HG02610 (cell line): ENCODE data around the gene REV3L.
A peak's percentile ranks its signal among the peaks of the same experiment; 100 is the strongest.
"Not testable (repeated sequence)": the region's sequence is repeated elsewhere in the genome, so short reads cannot be mapped to it uniquely, and the experiment has no call there.

ENCODE experiments used
- ATAC-seq: cut with Tn5 transposase; IDR thresholded peaks from one replicate; pipeline ENCODE4 v1.9.1; 2021; ENCODE audit warnings: mild to moderate bottlenecking, moderate library complexity; ENCODE audit not compliant: unreplicated experiment

Gene REV3L

DNA sequence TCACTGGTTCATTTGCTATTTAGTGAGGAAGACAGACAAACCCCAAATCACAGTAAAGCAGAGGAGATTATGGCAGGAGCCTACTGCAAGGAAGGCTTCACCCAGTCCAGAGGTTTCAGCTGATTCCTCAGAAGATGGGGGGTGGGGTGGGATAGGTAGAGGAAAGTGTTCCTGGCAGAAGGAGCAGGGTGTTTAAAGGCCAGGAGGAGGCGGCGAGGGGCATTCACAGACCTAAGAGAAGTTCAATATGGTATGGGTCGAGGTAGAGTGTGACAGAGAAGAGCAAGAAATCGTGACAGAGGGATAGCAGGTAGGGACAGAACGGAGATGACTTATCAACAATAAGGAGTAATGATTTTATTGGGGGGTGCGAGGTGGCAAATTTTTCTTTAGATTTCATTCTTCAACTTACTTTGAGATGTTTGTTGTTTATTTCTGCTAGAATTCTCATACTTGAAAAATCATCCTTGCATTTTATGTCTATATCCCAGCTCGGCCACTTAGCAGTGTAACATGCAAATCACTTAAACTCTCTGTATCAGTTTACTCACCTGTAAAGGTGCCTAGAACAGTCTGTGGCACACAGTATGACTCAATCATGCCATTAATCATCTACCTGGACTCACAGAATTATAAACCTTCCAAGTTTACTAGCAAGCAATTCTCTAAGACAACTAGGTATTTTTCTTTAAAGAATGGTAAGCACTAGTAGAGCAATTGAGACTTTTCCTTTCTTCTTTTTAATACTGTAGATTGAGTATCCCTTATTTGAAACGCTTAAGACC is 176.7 kb downstream of the REV3L start:
- ATAC-seq: no peak

GRCh38 chr6:111301946-111302345 is 181.1 kb downstream of the REV3L start:
- peak; percentile 69 for ATAC-seq

- ATAC-seq: peak; percentile 50
These were observed 181.8 kb downstream of the REV3L start for GRCh38 chr6:111300938-111301800.

DNA sequence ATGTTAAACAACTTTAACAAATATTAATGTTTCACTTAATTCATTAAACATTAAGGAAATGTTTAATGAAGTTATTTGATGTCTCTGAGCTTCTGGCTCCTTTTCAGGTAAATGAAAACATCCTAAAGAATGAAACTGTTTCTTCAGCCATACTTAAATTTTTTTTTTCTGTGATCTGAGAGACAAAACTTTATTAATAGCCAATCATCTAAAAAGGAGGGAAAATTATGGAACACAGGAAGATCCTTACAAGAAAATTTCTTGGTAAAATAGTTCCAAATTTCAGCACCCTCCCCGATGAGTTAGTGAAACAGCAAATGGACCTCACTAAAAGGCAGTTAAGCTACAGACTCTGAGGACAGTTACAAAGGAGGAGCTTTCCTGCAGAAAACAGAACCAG is 185.2 kb downstream of the REV3L start:
- ATAC-seq: no peak

- ATAC-seq: no peak
These were observed 188.5 kb downstream of the REV3L start for GRCh38 chr6:111294374-111294967.

- ATAC-seq: peak; percentile 11
These were observed 191.4 kb downstream of the REV3L start for GRCh38 chr6:111291336-111292259.

GRCh38 chr6:111290689-111291335 is 192.2 kb downstream of the REV3L start:
- peak; percentile 90 for ATAC-seq

GRCh38 chr6:111284356-111284755 is 198.7 kb downstream of the REV3L start:
- not testable (repeated sequence) for ATAC-seq

GRCh38 chr6:111283707-111284106 is 199.3 kb downstream of the REV3L start:
- no peak for ATAC-seq

DNA sequence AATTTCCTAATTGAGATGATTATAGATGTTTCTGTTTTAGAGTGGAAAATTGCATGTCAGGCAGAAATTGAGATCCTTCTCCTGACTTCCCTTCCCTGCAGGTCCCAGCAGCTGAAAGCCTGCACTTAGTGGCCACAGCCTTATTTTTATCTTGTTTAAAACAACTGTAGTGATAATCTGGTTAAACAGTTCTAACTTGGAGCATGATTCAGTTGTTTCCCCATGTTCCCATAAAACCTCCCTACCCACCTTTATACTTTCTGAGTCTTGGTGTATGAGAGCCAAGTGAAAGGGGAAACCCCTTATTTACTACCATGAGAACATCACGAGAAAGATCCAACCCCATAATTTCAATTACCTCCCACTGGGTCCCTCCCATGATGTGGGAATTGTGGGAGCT is 200.5 kb downstream of the REV3L start:
- ATAC-seq: no peak

DNA sequence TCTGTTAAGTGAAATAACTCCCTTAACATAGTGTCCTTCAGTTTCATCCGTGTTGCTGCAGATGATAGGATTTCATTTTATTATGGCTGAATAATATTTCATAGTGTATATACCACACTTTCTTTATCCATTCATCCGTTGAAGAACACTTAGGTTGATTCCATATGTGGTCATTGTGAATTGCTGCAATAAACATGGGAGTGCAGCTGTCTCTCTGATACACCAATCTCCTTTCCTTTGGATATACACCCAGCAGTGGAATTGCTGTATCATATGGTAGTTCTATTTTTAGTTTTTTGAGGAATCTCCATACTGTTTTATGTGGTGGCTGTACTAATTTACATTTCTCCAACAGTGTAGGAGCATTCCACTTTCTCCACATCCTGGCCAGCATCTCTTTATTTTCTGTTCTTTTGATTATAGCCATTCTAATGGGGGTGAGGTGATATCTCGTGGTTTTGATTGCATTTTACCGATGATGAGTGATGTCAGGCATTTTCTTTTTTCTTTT is 202.5 kb downstream of the REV3L start:
- ATAC-seq: no peak

DNA sequence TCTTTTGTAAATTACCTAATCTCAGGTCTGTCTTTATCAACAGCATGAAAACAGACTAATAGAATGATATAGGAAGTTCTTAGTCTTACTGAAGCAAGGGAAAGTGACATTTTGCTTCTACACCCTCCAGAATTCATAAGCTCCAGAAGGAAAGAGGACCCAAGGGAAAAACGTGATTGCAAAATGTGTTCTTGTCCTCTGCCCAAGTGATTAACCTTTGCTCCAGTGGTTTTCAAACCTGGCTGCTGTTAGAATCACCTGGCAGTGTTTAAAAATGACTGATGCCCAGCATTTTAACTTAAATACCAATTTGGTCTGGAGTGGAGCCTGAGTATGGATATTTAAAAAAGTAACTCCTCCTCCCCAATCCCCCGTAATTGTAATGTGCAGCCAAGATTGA is 204.3 kb downstream of the REV3L start:
- ATAC-seq: no peak

DNA sequence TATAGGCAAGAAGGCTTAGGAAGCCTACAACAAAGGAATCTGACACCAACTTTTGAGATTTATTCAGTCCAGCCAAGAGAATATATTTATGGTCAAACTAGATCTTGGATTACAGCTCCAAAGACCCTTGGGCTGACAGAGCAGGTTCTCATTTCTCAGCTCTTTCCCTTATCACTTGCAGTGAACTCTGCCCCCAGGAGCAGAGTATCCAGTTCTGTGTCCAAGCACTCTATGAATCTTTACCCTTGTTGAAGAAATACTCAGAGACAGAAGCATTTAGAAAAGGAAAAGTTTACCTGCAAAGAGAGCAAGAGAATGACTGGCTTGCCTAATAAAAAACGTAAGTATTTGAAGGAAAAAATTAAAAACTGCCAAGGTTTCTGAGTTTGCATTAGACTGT is 205.2 kb downstream of the REV3L start:
- no peak for ATAC-seq

DNA sequence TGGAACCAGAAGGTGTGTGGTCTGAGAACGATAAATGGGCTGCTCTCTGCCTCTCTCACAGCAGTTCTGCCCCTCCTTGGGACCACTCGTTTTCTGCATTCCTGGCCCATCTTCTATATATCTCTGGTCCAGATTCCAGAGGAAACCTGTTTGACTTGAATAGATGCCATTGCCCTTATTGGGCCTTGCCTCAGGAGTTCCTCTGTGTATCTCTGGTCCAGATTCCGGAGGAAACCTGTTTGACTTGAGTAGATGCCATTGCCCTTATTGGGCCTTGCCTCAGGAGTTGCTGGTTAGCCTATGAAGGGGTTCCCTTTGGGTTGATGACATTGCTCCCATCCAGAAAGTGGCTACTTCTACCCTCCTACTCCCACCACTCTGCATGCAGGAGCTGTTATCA is 206.3 kb downstream of the REV3L start:
- ATAC-seq: no peak

DNA sequence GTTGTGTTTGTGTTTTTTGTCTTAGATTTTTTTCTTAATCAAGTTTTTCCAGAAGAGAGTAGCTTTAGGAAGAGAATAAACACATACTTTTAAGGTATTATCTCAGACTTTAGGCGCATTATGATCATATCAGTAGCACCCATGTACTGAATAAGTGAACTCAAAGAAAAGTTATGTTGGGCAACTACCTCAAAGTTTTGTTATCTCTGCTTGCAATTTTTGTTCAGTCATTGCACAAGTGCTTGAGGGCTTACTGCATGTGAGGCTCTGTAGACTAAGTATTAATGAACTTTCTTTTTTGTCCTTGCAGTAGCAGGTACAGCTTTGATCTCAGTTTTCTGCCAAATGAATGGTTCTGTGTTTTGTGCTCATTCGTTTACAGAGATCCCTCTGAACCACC is 206.7 kb downstream of the REV3L start:
- no peak for ATAC-seq

DNA sequence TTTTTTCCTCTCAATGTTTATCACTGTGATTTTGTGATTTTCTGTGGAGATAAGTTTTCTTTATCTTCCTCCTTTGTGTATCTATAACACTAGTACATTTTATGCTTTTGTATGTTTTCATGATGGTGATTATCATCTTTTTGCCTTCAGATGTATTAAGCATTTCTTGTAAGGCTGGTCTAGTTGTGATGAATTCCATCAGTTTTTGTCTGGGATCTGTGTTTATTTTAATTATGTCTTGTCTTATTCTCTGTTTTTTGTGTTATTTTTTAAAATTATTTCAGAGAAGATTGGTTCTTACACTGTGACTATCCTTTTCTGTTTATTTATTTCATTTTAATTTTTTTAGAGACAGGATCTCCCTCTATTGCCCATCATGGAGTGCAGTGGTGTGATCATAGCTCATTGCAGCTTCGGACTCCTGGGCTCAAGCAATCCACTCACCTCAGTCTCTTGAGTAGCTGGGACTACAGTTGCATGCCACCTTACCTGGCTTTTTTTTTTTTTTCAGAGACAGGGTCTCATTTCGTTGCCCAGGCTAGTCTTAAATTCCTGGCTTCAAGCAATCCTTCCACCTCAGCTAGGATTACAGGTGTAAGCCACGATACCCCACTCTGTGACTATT is 208.3 kb downstream of the REV3L start:
- no peak for ATAC-seq

GRCh38 chr6:111270121-111270520 is 212.9 kb downstream of the REV3L start:
- ATAC-seq: no peak

GRCh38 chr6:111269401-111269970 is 213.5 kb downstream of the REV3L start:
- ATAC-seq: no peak

GRCh38 chr6:111267764-111268333 is 215.2 kb downstream of the REV3L start:
- ATAC-seq: no peak
